Tibial nerve (tissue), 4 donors: Measurements from ENCODE around the gene CLK1. TPM values are rescaled to one million over a fixed set of nuclear protein-coding genes. Genes with fewer than 3 reads are reported as not detected.
A peak's percentile ranks its signal among the peaks of the same experiment; 100 is the strongest.
"Not testable (repeated sequence)": the region's sequence is repeated elsewhere in the genome, so short reads cannot be mapped to it uniquely, and the experiment has no call there.

Experiments
- DNase-seq, 2 donors: peaks; one replicate each; pipeline ENCODE4 v3.0.0-alpha.2; 2019; ENCODE audit warnings: low spot score in 2 of 2
- H3K27ac ChIP-seq, 4 donors: fragments of 200-600 bp; sonication (generic) in 3 of 4; one replicate each; pipeline ENCODE4 v1.5.1; 2017 to 2019; ENCODE audit warnings: mild to moderate bottlenecking in 1 of 4
- H3K27me3 ChIP-seq, 2 donors: fragments of 200-600 bp; sonication (generic) in 1 of 2; one replicate each; pipeline versions ENCODE4 v1.5.1 to v1.6.0; 2017 to 2019
- H3K36me3 ChIP-seq, 3 donors: fragments of 200-600 bp; sonication (generic); one replicate each; pipeline ENCODE4 v1.5.1; 2018 to 2019
- H3K4me1 ChIP-seq, 4 donors: fragments of 200-600 bp; sonication (generic) in 3 of 4; one replicate each; pipeline ENCODE4 v1.5.1; 2017 to 2019
- H3K4me3 ChIP-seq, 4 donors: fragments of 200-600 bp; sonication (generic) in 3 of 4; one replicate each; pipeline ENCODE4 v1.5.1; 2017 to 2019; ENCODE audit warnings: mild to moderate bottlenecking in 1 of 4, moderate library complexity in 1 of 4
- H3K9me3 ChIP-seq, 4 donors: fragments of 200-600 bp; sonication (generic) in 3 of 4; one replicate each; pipeline ENCODE4 v1.5.1; 2017 to 2019
- EP300 ChIP-seq, 2 donors: sonication (generic); formaldehyde crosslinking; IDR thresholded peaks; one replicate each; pipeline ENCODE4 v1.6.1; 2017; ENCODE audit warnings: antibody characterized with exemption in 2 of 2, mild to moderate bottlenecking in 1 of 2
- POLR2A ChIP-seq, 2 donors: fragments of 450-650 bp; IDR thresholded peaks; one replicate each; pipeline ENCODE4 v1.6.1; 2017; ENCODE audit warnings: antibody characterized with exemption in 2 of 2, mild to moderate bottlenecking in 2 of 2, moderate library complexity in 2 of 2
- WGBS, 2 donors: methylation state at CpG; one replicate each; pipeline ENCODE4 v1.1.5; 2018; 5-methylcytosine and 5-hydroxymethylcytosine counted together
- total RNA-seq, 4 donors: library from RNA; depleted of rRNA; stranded (reverse); fragments of >200 nt; gene quantifications; one replicate each; pipeline ENCODE4 v1.1.0, GENCODE V29; 2016
- TF ChIP-seq, protein P1 (sequence below), 5 experiments: fragments of 200-600 bp in 3 of 5; fragments of 450-650 bp in 2 of 5; sonication (generic) in 3 of 5; IDR thresholded peaks; one replicate each; pipeline ENCODE4 v1.5.1; 2016 to 2019; ENCODE audit warnings: antibody characterized with exemption in 5 of 5, mild to moderate bottlenecking in 3 of 5, moderate library complexity in 2 of 5

CLK1 gene
- total RNA-seq, 4 donors from 2014 or later, result 141 to 336 (median 261) TPM

GRCh38 chr2:200901459-200902072, 37.1 kb upstream of the CLK1 start:
- no peaks in the 10 kb centered on the region for H3K9me3 ChIP-seq
- TF ChIP-seq POLR2A (IDR thresholded peaks at IDR 0.05) (no peak), EP300 (IDR thresholded peaks at IDR 0.05) (no peak)
- TF ChIP-seq, protein P1, sequence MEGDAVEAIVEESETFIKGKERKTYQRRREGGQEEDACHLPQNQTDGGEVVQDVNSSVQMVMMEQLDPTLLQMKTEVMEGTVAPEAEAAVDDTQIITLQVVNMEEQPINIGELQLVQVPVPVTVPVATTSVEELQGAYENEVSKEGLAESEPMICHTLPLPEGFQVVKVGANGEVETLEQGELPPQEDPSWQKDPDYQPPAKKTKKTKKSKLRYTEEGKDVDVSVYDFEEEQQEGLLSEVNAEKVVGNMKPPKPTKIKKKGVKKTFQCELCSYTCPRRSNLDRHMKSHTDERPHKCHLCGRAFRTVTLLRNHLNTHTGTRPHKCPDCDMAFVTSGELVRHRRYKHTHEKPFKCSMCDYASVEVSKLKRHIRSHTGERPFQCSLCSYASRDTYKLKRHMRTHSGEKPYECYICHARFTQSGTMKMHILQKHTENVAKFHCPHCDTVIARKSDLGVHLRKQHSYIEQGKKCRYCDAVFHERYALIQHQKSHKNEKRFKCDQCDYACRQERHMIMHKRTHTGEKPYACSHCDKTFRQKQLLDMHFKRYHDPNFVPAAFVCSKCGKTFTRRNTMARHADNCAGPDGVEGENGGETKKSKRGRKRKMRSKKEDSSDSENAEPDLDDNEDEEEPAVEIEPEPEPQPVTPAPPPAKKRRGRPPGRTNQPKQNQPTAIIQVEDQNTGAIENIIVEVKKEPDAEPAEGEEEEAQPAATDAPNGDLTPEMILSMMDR (IDR thresholded peaks at IDR 0.05), result peak; percentile 58 to 79 (median 66)
- H3K36me3 ChIP-seq, result peaks cover 2 to 82% (median 4%) of the 10 kb centered on the region in 3 donors
- no peaks in the 10 kb centered on the region for H3K27me3 ChIP-seq
- no peak overlapping the region for H3K27ac ChIP-seq
- WGBS, 2 donors, result 9 to 13% methylated on average over 4 of the region's 4 CpGs
- peak; percentile 30 to 87 for DNase-seq
- no peaks in the 10 kb centered on the region for H3K4me1 ChIP-seq
- H3K4me3 ChIP-seq, result no peak overlapping the region

DNA sequence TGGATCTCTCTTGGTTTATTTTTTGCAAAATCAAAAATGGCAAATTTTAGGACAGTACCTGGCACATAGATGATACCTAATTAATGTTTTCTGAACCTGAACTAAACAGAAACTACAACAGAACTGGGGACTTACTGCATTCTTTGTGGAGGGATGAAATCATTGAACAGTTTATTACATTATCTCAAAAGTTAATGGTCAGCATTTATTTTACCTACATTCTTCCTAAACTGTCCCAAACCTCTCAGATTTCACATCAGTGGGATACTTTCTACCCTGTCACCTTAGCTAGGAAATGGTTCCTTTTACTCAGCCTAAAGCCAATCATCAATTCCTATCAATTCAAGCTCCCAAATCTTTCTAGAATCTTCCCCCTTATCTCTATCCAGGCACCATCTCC, 35.0 kb upstream of the CLK1 start:
- H3K9me3 ChIP-seq, result no peaks in the 10 kb centered on the region
- TF ChIP-seq, protein P1 (IDR thresholded peaks at IDR 0.05), result no peak
- TF ChIP-seq EP300 (IDR thresholded peaks at IDR 0.05) (no peak), POLR2A (IDR thresholded peaks at IDR 0.05) (no peak)
- H3K27me3 ChIP-seq, result no peaks in the 10 kb centered on the region
- peaks cover 2 to 84% (median 4%) of the 10 kb centered on the region in 3 donors for H3K36me3 ChIP-seq
- DNase-seq, result no peak
- H3K27ac ChIP-seq, result no peak overlapping the region
- H3K4me1 ChIP-seq, result no peaks in the 10 kb centered on the region
- no peak overlapping the region for H3K4me3 ChIP-seq

DNA sequence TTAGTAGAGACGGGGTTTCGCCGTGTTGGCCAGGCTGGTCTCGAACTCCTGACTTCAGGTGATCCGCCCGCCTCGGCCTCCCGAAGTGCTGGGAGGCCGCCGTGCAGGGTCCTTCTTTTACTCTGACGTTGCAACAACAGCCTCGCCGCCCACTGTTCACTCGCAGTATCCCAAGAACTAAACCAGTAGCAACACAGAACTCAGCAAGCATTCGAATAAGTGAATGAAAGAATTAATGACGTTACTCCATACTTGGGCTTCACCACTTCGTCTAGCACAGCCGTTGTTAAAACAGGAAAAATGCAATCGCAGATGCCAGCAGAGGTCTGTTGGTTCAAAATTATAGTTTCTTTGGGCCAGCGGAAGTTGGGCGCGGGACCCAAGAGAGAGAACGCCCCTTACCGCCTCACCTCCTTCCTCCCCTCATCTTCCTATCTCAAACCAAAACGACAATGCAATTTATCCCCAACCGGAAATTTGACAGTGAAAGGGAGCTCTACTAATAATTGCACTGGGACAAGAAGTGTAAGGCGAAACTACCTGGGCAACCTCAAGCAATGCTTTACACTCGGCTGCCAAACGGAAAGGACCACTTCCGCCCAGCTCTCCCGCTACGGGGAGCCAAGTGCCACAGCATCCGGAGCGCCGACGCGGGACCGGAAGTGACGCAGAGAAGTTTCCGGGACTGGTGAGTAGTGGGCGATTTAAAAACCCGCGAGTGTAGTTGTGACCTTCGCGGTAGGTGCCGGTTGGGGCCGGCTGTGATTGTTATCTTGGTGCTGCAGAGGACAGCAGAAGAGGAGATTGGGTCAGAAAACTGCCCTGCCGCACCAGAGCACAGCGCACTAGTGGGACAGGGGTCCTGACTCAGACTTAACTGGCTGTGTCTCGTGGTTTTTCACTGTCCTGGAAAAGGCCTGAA, 24.5 kb upstream of the CLK1 start, which contains the start of the genes NIF3L1 and PPIL3:
NIF3L1 (plus strand) TSS at position 668 of the 922 bp plus-strand sequence. CDS start 2,573 bp downstream, outside the sequence.
PPIL3 (minus strand) TSS at position 374 of the 922 bp plus-strand sequence. CDS start 1,462 bp downstream, outside the sequence.
- DNase-seq, result peak; percentile 89 to 93
- TF ChIP-seq, protein P1 (IDR thresholded peaks at IDR 0.05), result peak in 1 of 5 experiments; percentile 11
- TF ChIP-seq POLR2A (IDR thresholded peaks at IDR 0.05) (peak; percentile 53 to 55), EP300 (IDR thresholded peaks at IDR 0.05) (peak; percentile 62 to 93)
- WGBS, 2 donors, result 1% methylated on average over 45 to 50 of the region's 50 CpGs
- H3K36me3 ChIP-seq, result peaks cover 0 to 39% (median 3%) of the 10 kb centered on the region in 3 donors
- peak within 1 kb of the TSS; percentile 78 to 96 (median 92) for H3K27ac ChIP-seq
- no peaks in the 10 kb centered on the region for H3K9me3 ChIP-seq
- H3K4me1 ChIP-seq, result peaks cover 0 to 43% (median 16%) of the 10 kb centered on the region in 4 donors
- H3K4me3 ChIP-seq, result peak within 1 kb of the TSS; percentile 70 to 78 (median 71)
- H3K27me3 ChIP-seq, result no peaks in the 10 kb centered on the region

DNA sequence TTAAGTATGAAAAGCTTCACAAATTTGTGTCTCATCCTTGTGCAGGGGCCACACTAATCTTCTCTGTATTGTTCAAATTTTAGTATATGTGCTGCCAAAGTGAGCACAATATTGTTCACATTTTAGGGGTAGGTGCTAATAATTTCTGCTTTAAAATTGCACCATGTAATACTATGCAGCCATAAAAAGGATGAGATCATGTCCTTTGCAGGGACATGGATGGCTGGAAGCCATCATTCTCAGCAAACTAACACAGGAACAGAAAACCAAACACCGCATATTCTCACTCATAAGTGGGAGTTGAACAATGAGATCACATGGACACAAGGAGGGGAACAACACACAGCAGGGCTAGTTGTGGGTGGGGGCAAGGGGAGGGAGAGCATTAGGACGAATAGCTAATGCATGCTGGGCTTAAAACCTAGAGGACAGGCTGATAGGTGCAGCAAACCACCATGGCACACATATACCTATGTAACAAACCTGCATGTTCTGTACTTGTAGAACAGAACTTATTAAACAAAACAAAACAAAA, 17.3 kb upstream of the CLK1 start:
- H3K36me3 ChIP-seq, result peaks cover 6 to 100% (median 9%) of the 10 kb centered on the region in 3 donors
- not testable (repeated sequence) for H3K27ac ChIP-seq, H3K27me3 ChIP-seq, H3K4me1 ChIP-seq, H3K4me3 ChIP-seq, H3K9me3 ChIP-seq, DNase-seq
- 57 to 63% methylated on average over 2 of the region's 2 CpGs for WGBS, 2 donors

- Histone ChIP-seq H3K4me3 (no peak overlapping the region), H3K4me1 (no peaks in the 10 kb centered on the region), H3K27ac (no peak overlapping the region), H3K9me3 (no peaks in the 10 kb centered on the region), H3K27me3 (no peaks in the 10 kb centered on the region), H3K36me3 (peaks cover 5 to 99% (median 6%) of the 10 kb centered on the region in 3 donors)
- DNase-seq, result no peak
- TF ChIP-seq EP300 (IDR thresholded peaks at IDR 0.05) (no peak), POLR2A (IDR thresholded peaks at IDR 0.05) (no peak)
- TF ChIP-seq, protein P1 (IDR thresholded peaks at IDR 0.05), result no peak
- WGBS, 2 donors, result 88 to 92% methylated on average over 2 of the region's 2 CpGs
Measured at GRCh38 chr2:200878289-200878880, 13.9 kb upstream of the CLK1 start.
